Sciatic nerve (tissue), 2 donors: ENCODE results near the gene PSAT1. TPM values are rescaled to one million over a fixed set of nuclear protein-coding genes. Genes with fewer than 3 reads are reported as not detected.
A peak's percentile ranks its signal among the peaks of the same experiment; 100 is the strongest.

Experiments used
- ATAC-seq: fragments of 200-7000 bp; cut with Tn5 transposase; one replicate; pipeline ENCODE4 v1.9.1; 2020; ENCODE audit warnings: mild to moderate bottlenecking, moderate library complexity
- DNase-seq: peaks from one replicate; pipeline ENCODE4 v3.0.0-alpha.2; 2020; ENCODE audit warnings: low spot score
- intact Hi-C: fragments of 100-400 bp; cut with DNase I; formaldehyde crosslinking; loops from one replicate; pipeline ENCODE4 v1.14.2; 2022
- total RNA-seq: library from RNA; stranded (reverse); fragmentation: NEBNext Ultra II Directional; extraction: Animal tissue kit (Norgen Biotek cat#: 25700); gene quantifications from one replicate; pipeline ENCODE4 v1.2.1, GENCODE V29; 2021
- donor health status: DM: no; HTN: no; CAD: no.
- donor health status: DM: no; HTN: no; CAD: no.

Gene PSAT1
- total RNA-seq, 1 donor from 2014 or later = 17.0 TPM

GRCh38 chr9:78291240-78291925, 5.5 kb upstream of the PSAT1 start:
- no peak for ATAC-seq
- intact Hi-C loops = no loop called here

GRCh38 chr9:78292026-78292425, 4.9 kb upstream of the PSAT1 start:
- DNase-seq (no peak), ATAC-seq (no peak)
- intact Hi-C loops = no loop called here

More at GRCh38 chr9:78291240-78291925, 5.5 kb upstream of the PSAT1 start:
- DNase-seq = no peak

- DNase-seq (no peak), ATAC-seq (no peak)
- intact Hi-C loops = no loop called here
Measured at GRCh38 chr9:78292716-78293497, 4.0 kb upstream of the PSAT1 start.

GRCh38 chr9:78294290-78295176, 2.4 kb upstream of the PSAT1 start:
- intact Hi-C loops = no loop called here
- no peak for ATAC-seq
- no peak for DNase-seq

GRCh38 chr9:78295177-78295575, 1.7 kb upstream of the PSAT1 start:
- intact Hi-C loops = no loop called here
- no peak for ATAC-seq
- DNase-seq = no peak

GRCh38 chr9:78295731-78296130, 1.2 kb upstream of the PSAT1 start:
- intact Hi-C loops = no loop called here
- ATAC-seq (no peak), DNase-seq (no peak)

- DNase-seq (peak; percentile 63), ATAC-seq (peak; percentile 9)
- intact Hi-C loops = no loop called here
Measured at GRCh38 chr9:78296201-78296892, 578 bp upstream of the PSAT1 start.

GRCh38 chr9:78297672-78297961, 692 bp downstream of the PSAT1 start:
- intact Hi-C loops = no loop called here
- no peak for DNase-seq
- no peak for ATAC-seq

- ATAC-seq (peak; percentile 48), DNase-seq (no peak)
- intact Hi-C loops = no loop called here
Measured at GRCh38 chr9:78298046-78298765, 1.3 kb downstream of the PSAT1 start.

GRCh38 chr9:78300209-78300608, 3.3 kb downstream of the PSAT1 start:
- ATAC-seq (no peak), DNase-seq (no peak)
- intact Hi-C loops = no loop called here

- intact Hi-C loops = no loop called here
- DNase-seq (no peak), ATAC-seq (no peak)
Measured at GRCh38 chr9:78301466-78301865, 4.5 kb downstream of the PSAT1 start.

GRCh38 chr9:78303377-78304062, 6.6 kb downstream of the PSAT1 start:
- ATAC-seq = no peak
- no peak for DNase-seq
- intact Hi-C loops = no loop called here

GRCh38 chr9:78304357-78304756, 7.4 kb downstream of the PSAT1 start:
- no peak for DNase-seq
- ATAC-seq = peak; percentile 49
- intact Hi-C loops = no loop called here

GRCh38 chr9:78306222-78307076, 9.5 kb downstream of the PSAT1 start:
- intact Hi-C loops = no loop called here
- ATAC-seq (no peak), DNase-seq (no peak)

- intact Hi-C loops = no loop called here
- ATAC-seq (no peak), DNase-seq (no peak)
Measured at GRCh38 chr9:78307360-78307759, 10.4 kb downstream of the PSAT1 start.

- intact Hi-C loops = no loop called here
- DNase-seq = no peak
- ATAC-seq = no peak
Measured at GRCh38 chr9:78309066-78309465, 12.1 kb downstream of the PSAT1 start.

- ATAC-seq = no peak
- intact Hi-C loops = no loop called here
- DNase-seq = no peak
Measured at GRCh38 chr9:78311075-78311474, 14.2 kb downstream of the PSAT1 start.
